Astrocyte (in vitro differentiated cells and primary cell): Measurements from ENCODE around the gene AIRE.

ENCODE experiments used
- EZH2 ChIP-seq: IDR thresholded peaks from 2 replicates; pipeline ENCODE4 v1.6.1; 2012; ENCODE audit warnings: mild to moderate bottlenecking, low read length, inconsistent platforms; ENCODE audit not compliant: insufficient read depth
- TF ChIP-seq, protein P1 (sequence below): IDR thresholded peaks from 2 replicates; pipeline ENCODE4 v1.5.1; 2011; ENCODE audit warnings: low read depth, mild to moderate bottlenecking, inconsistent platforms, low read length, moderate library complexity; ENCODE audit not compliant: insufficient read depth

DNA sequence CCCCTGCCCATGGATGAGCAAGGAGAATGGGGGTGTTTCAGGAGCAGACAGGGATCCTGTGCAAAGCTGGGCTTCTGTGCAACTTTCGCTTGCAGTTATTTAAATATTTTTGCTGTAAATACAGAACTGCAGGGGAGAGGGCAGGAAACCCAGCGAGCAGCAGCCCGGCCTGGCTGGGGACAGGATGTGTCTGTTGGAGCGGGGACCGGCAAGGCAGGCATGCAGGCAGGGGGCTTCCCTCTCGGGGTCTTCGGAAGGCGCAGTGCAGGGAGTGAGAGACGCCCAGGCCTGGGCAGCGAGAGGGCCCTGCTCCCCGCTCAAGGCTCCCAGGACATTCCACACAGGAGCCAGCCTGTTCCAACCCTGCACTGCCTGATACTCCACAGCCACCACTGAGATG is 1.7 kb upstream of the AIRE start:
- TF ChIP-seq, protein P1, sequence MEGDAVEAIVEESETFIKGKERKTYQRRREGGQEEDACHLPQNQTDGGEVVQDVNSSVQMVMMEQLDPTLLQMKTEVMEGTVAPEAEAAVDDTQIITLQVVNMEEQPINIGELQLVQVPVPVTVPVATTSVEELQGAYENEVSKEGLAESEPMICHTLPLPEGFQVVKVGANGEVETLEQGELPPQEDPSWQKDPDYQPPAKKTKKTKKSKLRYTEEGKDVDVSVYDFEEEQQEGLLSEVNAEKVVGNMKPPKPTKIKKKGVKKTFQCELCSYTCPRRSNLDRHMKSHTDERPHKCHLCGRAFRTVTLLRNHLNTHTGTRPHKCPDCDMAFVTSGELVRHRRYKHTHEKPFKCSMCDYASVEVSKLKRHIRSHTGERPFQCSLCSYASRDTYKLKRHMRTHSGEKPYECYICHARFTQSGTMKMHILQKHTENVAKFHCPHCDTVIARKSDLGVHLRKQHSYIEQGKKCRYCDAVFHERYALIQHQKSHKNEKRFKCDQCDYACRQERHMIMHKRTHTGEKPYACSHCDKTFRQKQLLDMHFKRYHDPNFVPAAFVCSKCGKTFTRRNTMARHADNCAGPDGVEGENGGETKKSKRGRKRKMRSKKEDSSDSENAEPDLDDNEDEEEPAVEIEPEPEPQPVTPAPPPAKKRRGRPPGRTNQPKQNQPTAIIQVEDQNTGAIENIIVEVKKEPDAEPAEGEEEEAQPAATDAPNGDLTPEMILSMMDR, result no peak
- TF ChIP-seq EZH2, result no peak
